Measurements from ENCODE around the gene TTC34. TPM values are rescaled to one million over a fixed set of nuclear protein-coding genes. Genes with fewer than 3 reads are reported as not detected.

Gene TTC34
- total RNA-seq, 1 experiment from 2014 or later = 0.61 TPM

GRCh38 chr1:2785631-2786328 lies 15.7 kb downstream of the TTC34 start (continued):
- TF ChIP-seq, protein P1, sequence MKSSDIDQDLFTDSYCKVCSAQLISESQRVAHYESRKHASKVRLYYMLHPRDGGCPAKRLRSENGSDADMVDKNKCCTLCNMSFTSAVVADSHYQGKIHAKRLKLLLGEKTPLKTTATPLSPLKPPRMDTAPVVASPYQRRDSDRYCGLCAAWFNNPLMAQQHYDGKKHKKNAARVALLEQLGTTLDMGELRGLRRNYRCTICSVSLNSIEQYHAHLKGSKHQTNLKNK (CRISPR knock-in tag; IDR thresholded peaks at IDR 0.05) = no peak
- TF ChIP-seq TCF7 (CRISPR knock-in tag; IDR thresholded peaks at IDR 0.05; ENCODE audit: low read depth) (no peak), ZNF232 (CRISPR knock-in tag; IDR thresholded peaks at IDR 0.05) (no peak), USF2 (CRISPR knock-in tag; IDR thresholded peaks at IDR 0.05) (no peak), FOXJ3 (CRISPR knock-in tag; IDR thresholded peaks at IDR 0.05; ENCODE audit: borderline replicate concordance) (no peak), NFE2L1 (CRISPR knock-in tag; IDR thresholded peaks at IDR 0.05) (no peak), GTF2I (CRISPR knock-in tag; conservative IDR thresholded peaks at IDR 0.05) (no peak), HMGA2 (CRISPR knock-in tag; IDR thresholded peaks at IDR 0.05) (no peak)
- TF ChIP-seq, protein P2, sequence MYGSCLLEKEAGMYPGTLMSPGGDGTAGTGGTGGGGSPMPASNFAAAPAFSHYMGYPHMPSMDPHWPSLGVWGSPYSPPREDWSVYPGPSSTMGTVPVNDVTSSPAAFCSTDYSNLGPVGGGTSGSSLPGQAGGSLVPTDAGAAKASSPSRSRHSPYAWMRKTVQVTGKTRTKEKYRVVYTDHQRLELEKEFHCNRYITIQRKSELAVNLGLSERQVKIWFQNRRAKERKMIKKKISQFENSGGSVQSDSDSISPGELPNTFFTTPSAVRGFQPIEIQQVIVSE (CRISPR knock-in tag; IDR thresholded peaks at IDR 0.05; ENCODE audit: borderline replicate concordance) = no peak
- TF ChIP-seq, protein P3, sequence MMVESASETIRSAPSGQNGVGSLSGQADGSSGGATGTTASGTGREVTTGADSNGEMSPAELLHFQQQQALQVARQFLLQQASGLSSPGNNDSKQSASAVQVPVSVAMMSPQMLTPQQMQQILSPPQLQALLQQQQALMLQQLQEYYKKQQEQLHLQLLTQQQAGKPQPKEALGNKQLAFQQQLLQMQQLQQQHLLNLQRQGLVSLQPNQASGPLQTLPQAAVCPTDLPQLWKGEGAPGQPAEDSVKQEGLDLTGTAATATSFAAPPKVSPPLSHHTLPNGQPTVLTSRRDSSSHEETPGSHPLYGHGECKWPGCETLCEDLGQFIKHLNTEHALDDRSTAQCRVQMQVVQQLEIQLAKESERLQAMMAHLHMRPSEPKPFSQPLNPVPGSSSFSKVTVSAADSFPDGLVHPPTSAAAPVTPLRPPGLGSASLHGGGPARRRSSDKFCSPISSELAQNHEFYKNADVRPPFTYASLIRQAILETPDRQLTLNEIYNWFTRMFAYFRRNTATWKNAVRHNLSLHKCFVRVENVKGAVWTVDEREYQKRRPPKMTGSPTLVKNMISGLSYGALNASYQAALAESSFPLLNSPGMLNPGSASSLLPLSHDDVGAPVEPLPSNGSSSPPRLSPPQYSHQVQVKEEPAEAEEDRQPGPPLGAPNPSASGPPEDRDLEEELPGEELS (CRISPR knock-in tag; IDR thresholded peaks at IDR 0.05) = no peak
- TF ChIP-seq, protein P4, sequence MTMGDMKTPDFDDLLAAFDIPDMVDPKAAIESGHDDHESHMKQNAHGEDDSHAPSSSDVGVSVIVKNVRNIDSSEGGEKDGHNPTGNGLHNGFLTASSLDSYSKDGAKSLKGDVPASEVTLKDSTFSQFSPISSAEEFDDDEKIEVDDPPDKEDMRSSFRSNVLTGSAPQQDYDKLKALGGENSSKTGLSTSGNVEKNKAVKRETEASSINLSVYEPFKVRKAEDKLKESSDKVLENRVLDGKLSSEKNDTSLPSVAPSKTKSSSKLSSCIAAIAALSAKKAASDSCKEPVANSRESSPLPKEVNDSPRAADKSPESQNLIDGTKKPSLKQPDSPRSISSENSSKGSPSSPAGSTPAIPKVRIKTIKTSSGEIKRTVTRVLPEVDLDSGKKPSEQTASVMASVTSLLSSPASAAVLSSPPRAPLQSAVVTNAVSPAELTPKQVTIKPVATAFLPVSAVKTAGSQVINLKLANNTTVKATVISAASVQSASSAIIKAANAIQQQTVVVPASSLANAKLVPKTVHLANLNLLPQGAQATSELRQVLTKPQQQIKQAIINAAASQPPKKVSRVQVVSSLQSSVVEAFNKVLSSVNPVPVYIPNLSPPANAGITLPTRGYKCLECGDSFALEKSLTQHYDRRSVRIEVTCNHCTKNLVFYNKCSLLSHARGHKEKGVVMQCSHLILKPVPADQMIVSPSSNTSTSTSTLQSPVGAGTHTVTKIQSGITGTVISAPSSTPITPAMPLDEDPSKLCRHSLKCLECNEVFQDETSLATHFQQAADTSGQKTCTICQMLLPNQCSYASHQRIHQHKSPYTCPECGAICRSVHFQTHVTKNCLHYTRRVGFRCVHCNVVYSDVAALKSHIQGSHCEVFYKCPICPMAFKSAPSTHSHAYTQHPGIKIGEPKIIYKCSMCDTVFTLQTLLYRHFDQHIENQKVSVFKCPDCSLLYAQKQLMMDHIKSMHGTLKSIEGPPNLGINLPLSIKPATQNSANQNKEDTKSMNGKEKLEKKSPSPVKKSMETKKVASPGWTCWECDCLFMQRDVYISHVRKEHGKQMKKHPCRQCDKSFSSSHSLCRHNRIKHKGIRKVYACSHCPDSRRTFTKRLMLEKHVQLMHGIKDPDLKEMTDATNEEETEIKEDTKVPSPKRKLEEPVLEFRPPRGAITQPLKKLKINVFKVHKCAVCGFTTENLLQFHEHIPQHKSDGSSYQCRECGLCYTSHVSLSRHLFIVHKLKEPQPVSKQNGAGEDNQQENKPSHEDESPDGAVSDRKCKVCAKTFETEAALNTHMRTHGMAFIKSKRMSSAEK (CRISPR knock-in tag; IDR thresholded peaks at IDR 0.05; ENCODE audit: borderline replicate concordance) = no peak

GRCh38 chr1:2784854-2785630 lies 16.5 kb downstream of the TTC34 start:
- H3K4me1 Mint-ChIP-seq = peaks cover 7% of the 10 kb centered on the region
- H3K27me3 Mint-ChIP-seq (ENCODE audit: low read depth) = peaks cover 16% of the 10 kb centered on the region
- DNase-seq (ENCODE audit: low spot score) = no peak
- no peak overlapping the region for H3K27ac Mint-ChIP-seq
- H3K4me3 Mint-ChIP-seq = no peak overlapping the region
- H3K9me3 Mint-ChIP-seq = peaks cover 50% of the 10 kb centered on the region
- peaks cover 32% of the 10 kb centered on the region for H3K36me3 Mint-ChIP-seq
- ChIA-PET POLR2A (no interaction called here), CTCF (no interaction called here)
- no peak for ATAC-seq
- TF ChIP-seq OVOL2 (CRISPR knock-in tag; IDR thresholded peaks at IDR 0.05; ENCODE audit: borderline replicate concordance) = no peak
- no peak for TF ChIP-seq USF2 (CRISPR knock-in tag; IDR thresholded peaks at IDR 0.05)
- no peak for TF ChIP-seq SMAD4 (CRISPR knock-in tag; IDR thresholded peaks at IDR 0.05)
- TF ChIP-seq MAX (CRISPR knock-in tag; IDR thresholded peaks at IDR 0.05) = no peak
- TF ChIP-seq SP1 (CRISPR knock-in tag; conservative IDR thresholded peaks at IDR 0.05) = no peak
- TF ChIP-seq GTF2I (CRISPR knock-in tag; conservative IDR thresholded peaks at IDR 0.05) = no peak
- no peak for TF ChIP-seq TEAD1 (CRISPR knock-in tag; IDR thresholded peaks at IDR 0.05)
- no peak for TF ChIP-seq NFE2L1 (CRISPR knock-in tag; IDR thresholded peaks at IDR 0.05)
- no peak for TF ChIP-seq TCF7 (CRISPR knock-in tag; IDR thresholded peaks at IDR 0.05; ENCODE audit: low read depth)
- TF ChIP-seq JAZF1 (CRISPR knock-in tag; IDR thresholded peaks at IDR 0.05) = no peak
- TF ChIP-seq, protein P5, sequence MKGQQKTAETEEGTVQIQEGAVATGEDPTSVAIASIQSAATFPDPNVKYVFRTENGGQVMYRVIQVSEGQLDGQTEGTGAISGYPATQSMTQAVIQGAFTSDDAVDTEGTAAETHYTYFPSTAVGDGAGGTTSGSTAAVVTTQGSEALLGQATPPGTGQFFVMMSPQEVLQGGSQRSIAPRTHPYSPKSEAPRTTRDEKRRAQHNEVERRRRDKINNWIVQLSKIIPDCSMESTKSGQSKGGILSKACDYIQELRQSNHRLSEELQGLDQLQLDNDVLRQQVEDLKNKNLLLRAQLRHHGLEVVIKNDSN (CRISPR knock-in tag; IDR thresholded peaks at IDR 0.05) = no peak
- no peak for TF ChIP-seq E2F5 (CRISPR knock-in tag; IDR thresholded peaks at IDR 0.05)
- TF ChIP-seq ZSCAN18 (CRISPR knock-in tag; IDR thresholded peaks at IDR 0.05) = no peak
- no peak for TF ChIP-seq PRRX2 (CRISPR knock-in tag; IDR thresholded peaks at IDR 0.05)
